ENCODE data around the gene FAM3D.

DNA sequence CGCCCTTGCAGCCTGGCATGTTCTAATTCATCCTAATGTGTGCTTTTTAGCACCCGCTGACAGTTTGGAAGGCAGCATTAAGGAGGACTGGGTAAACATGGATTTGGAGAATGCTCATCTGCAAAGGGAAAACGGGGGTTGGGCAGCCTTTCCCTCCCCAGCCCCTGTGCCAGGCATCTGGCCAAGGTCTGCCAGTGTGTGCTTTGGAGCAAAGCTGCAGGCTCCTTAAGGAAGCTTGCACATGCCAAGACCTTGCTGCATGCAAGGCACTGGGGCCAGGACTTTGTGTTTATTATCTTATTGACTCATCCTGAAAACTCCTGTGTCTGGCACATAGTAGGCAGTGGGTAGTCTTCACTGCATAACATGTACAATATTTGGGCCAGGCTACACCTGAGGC, 20.1 kb downstream of the FAM3D start:
- TF ChIP-seq POLR2AphosphoS5 (IDR thresholded peaks at IDR 0.05), result no peak
- TF ChIP-seq, protein P1, sequence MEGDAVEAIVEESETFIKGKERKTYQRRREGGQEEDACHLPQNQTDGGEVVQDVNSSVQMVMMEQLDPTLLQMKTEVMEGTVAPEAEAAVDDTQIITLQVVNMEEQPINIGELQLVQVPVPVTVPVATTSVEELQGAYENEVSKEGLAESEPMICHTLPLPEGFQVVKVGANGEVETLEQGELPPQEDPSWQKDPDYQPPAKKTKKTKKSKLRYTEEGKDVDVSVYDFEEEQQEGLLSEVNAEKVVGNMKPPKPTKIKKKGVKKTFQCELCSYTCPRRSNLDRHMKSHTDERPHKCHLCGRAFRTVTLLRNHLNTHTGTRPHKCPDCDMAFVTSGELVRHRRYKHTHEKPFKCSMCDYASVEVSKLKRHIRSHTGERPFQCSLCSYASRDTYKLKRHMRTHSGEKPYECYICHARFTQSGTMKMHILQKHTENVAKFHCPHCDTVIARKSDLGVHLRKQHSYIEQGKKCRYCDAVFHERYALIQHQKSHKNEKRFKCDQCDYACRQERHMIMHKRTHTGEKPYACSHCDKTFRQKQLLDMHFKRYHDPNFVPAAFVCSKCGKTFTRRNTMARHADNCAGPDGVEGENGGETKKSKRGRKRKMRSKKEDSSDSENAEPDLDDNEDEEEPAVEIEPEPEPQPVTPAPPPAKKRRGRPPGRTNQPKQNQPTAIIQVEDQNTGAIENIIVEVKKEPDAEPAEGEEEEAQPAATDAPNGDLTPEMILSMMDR (IDR thresholded peaks at IDR 0.05), result no peak
